GM12878 (cell line): ENCODE data around the gene ZBTB21. TPM values are rescaled to one million over a fixed set of nuclear protein-coding genes. Genes with fewer than 3 reads are reported as not detected.

Experiments
- ATAC-seq: fragments of 200-7000 bp; cut with Tn5 transposase; 3 replicates; pipeline ENCODE4 v1.9.1; 2020; ENCODE audit warnings: mild to moderate bottlenecking, moderate library complexity
- BruUV-seq: library from RNA; stranded (reverse); fragments of 400-500 nt; replicated peaks from 2 replicates; lab custom pipeline; 2021; lab: Mats Ljungman, UMichigan
- CTCF ChIA-PET: fragments of 300-600 bp; sonication (Branson Sonifier 250); formaldehyde crosslinking; extraction: SDS; loops from one replicate; lab custom pipeline; 2021; ENCODE audit warnings: inconsistent platforms; lab: Yijun Ruan, JAX
- POLR2A ChIA-PET: fragments of 350-600 bp; formaldehyde crosslinking; extraction: SDS; loops from one replicate; lab custom pipeline; 2021; ENCODE audit warnings: inconsistent platforms; lab: Charles Lee
- RAD21 ChIA-PET: fragments of 300-600 bp; sonication (Branson Sonifier 250); formaldehyde crosslinking; loops from one replicate; lab custom pipeline; 2023; ENCODE audit warnings: antibody characterized with exemption; ENCODE audit not compliant: unreplicated experiment; lab: Charles Lee
- SMC1A ChIA-PET: fragments of 300-600 bp; sonication (Branson Sonifier 250); formaldehyde crosslinking; loops from one replicate; lab custom pipeline; 2023; ENCODE audit not compliant: unreplicated experiment, uncharacterized antibody; lab: Charles Lee
- DNase-seq: peaks from one replicate; pipeline ENCODE4 v3.0.0-alpha.2; 2011; ENCODE audit warnings: low read depth, low spot score
- FAIRE-seq: peaks from 3 replicates; lab custom pipeline; 2011; peaks lifted over from hg19 to GRCh38; lab: Jason Lieb, UNC
- H2AFZ ChIP-seq: 2 replicates; pipeline ENCODE4 v1.6.0; 2011; ENCODE audit warnings: low read depth, low read length, control low read depth; ENCODE audit not compliant: control insufficient read depth
- H3K27ac ChIP-seq: 2 replicates; pipeline ENCODE4 v1.5.1; 2011; ENCODE audit warnings: control low read depth; ENCODE audit not compliant: control insufficient read depth, insufficient read depth
- H3K27me3 ChIP-seq, 2 experiments: replicated peaks in 1 of 2; 2 replicates each; pipeline versions ENCODE4 v1.6.0 to v1.6.1; 2011; ENCODE audit warnings: low read length in 1 of 2; ENCODE audit not compliant: control insufficient read depth in 2 of 2, insufficient read depth in 2 of 2
- H3K36me3 ChIP-seq, 2 experiments: 2 replicates each; pipeline ENCODE4 v1.5.1; 2011; ENCODE audit warnings: low read length in 1 of 2; ENCODE audit not compliant: control insufficient read depth in 2 of 2, insufficient read depth in 2 of 2
- H3K4me1 ChIP-seq: 2 replicates; pipeline ENCODE4 v1.6.1; 2011; ENCODE audit warnings: mild to moderate bottlenecking, low read length, moderate library complexity, mixed read lengths; ENCODE audit not compliant: control insufficient read depth, insufficient read depth
- H3K4me2 ChIP-seq: 2 replicates; pipeline ENCODE4 v1.6.0; 2011; ENCODE audit warnings: control low read depth; ENCODE audit not compliant: control insufficient read depth, insufficient read depth
- H3K4me3 ChIP-seq: fragments of 200-600 bp; sonication (generic); 2 replicates; pipeline ENCODE4 v1.5.1; 2016
- H3K79me2 ChIP-seq: 2 replicates; pipeline ENCODE4 v1.6.0; 2011; ENCODE audit warnings: low read length; ENCODE audit not compliant: control insufficient read depth, insufficient read depth
- H3K9ac ChIP-seq: 2 replicates; pipeline ENCODE4 v1.8.0; 2011; ENCODE audit warnings: low read length, control low read depth, mixed read lengths; ENCODE audit not compliant: control insufficient read depth, insufficient read depth
- H3K9me3 ChIP-seq: replicated peaks from 3 replicates; pipeline ENCODE4 v1.5.1; 2011; ENCODE audit warnings: mild to moderate bottlenecking, low read length; ENCODE audit not compliant: control insufficient read depth, insufficient read depth
- H4K20me1 ChIP-seq: 2 replicates; pipeline ENCODE4 v1.6.0; 2011; ENCODE audit not compliant: control insufficient read depth, insufficient read depth
- BHLHE40 ChIP-seq, 2 experiments: fragments of 450-650 bp in 1 of 2; IDR thresholded peaks; 2 replicates each; pipeline ENCODE4 v1.6.1; 2011 to 2017; ENCODE audit warnings: low read depth in 2 of 2, borderline replicate concordance in 1 of 2, improper control_type of control experiment in 1 of 2, low read length in 1 of 2, mild to moderate bottlenecking in 1 of 2
- ETV6 ChIP-seq, 2 experiments: fragments of 450-650 bp in 1 of 2; IDR thresholded peaks in 1 of 2; conservative IDR thresholded peaks in 1 of 2; 2 replicates each; pipeline ENCODE4 v1.6.1; 2014; ENCODE audit warnings: antibody characterized with exemption in 1 of 2, borderline replicate concordance in 1 of 2, low read depth in 1 of 2, mild to moderate bottlenecking in 1 of 2, moderate library complexity in 1 of 2
- FOXK2 ChIP-seq: fragments of 450-650 bp; IDR thresholded peaks from 2 replicates; pipeline ENCODE4 v1.6.1; 2017; ENCODE audit warnings: mild to moderate bottlenecking, moderate library complexity
- GATAD2B ChIP-seq: fragments of 450-650 bp; conservative IDR thresholded peaks from 2 replicates; pipeline ENCODE4 v1.6.1; 2017; ENCODE audit warnings: low read depth, mild to moderate bottlenecking, moderate library complexity
- MEF2A ChIP-seq: IDR thresholded peaks from 2 replicates; pipeline ENCODE4 v1.6.1; 2011; ENCODE audit warnings: low read depth, mild to moderate bottlenecking, low read length, moderate library complexity; ENCODE audit not compliant: insufficient read depth
- NR2C1 ChIP-seq: fragments of 450-650 bp; IDR thresholded peaks from 2 replicates; pipeline ENCODE4 v1.6.1; 2017; ENCODE audit warnings: antibody characterized with exemption, mild to moderate bottlenecking, moderate library complexity
- POLR2A ChIP-seq: IDR thresholded peaks from 2 replicates; pipeline ENCODE4 v1.6.1; 2011; ENCODE audit warnings: low read depth, mild to moderate bottlenecking, low read length
- RBBP5 ChIP-seq: fragments of 200-600 bp; sonication (generic); conservative IDR thresholded peaks from 2 replicates; pipeline ENCODE4 v1.6.1; 2016
- TBL1XR1 ChIP-seq: IDR thresholded peaks from 2 replicates; pipeline ENCODE4 v1.6.1; 2012; ENCODE audit warnings: low read depth, low read length, improper control_type of control experiment
- USF2 ChIP-seq: IDR thresholded peaks from 2 replicates; pipeline ENCODE4 v1.6.1; 2011; ENCODE audit warnings: low read depth, low read length, improper control_type of control experiment, borderline replicate concordance
- ZBED1 ChIP-seq: IDR thresholded peaks from 2 replicates; pipeline ENCODE4 v1.6.1; 2016; ENCODE audit warnings: borderline replicate concordance
- WGBS: methylation state at CpG from one replicate; pipeline ENCODE4 v1.1.6; 2016; ENCODE audit warnings: low lambda C conversion rate; ENCODE audit not compliant: insufficient replicate concordance, insufficient coverage; ENCODE audit errors: missing lambda C conversion rate; 5-methylcytosine and 5-hydroxymethylcytosine counted together
- in situ Hi-C: fragments of 300-500 bp; cut with MboI; formaldehyde crosslinking; loops from 9 replicates; pipeline ENCODE4 v1.14.3; 2018; ENCODE audit warnings: mixed read lengths
- intact Hi-C: fragments of 100-400 bp; cut with micrococcal nuclease; formaldehyde crosslinking; loops from one replicate; pipeline ENCODE4 v1.14.2; 2022; ENCODE audit not compliant: unreplicated experiment
- polyA plus RNA-seq, 11 experiments: library from polyadenylated mRNA; depleted of rRNA in 4 of 11; unstranded in 6 of 11; stranded (reverse) in 5 of 11; fragments of >200 nt; fragmentation: Nextera tagmentation in 4 of 11; fragmentation: Illumina TruSeq in 1 of 11; extraction: Ambion mirVana in 4 of 11; extraction: Trizol in 1 of 11; gene quantifications; 1 replicate in 1 of 11; 2 replicates in 10 of 11; pipeline versions ENCODE4 v1.2.1 to v1.2.3, GENCODE V29; 2011 to 2016; ENCODE audit warnings: inconsistent platforms in 2 of 11, missing spikeins in 2 of 11, low read depth in 1 of 11
- total RNA-seq, 4 experiments: library from RNA; depleted of rRNA in 3 of 4; stranded (reverse); fragments of >200 nt in 3 of 4; fragmentation: Illumina TruSeq in 1 of 4; extraction: Trizol in 1 of 4; gene quantifications; 2 replicates each; pipeline versions ENCODE4 v1.2.1 to v1.2.3, GENCODE V29; 2013 to 2021
- TF ChIP-seq, protein P1 (sequence below): fragments of 450-650 bp; IDR thresholded peaks from 2 replicates; pipeline ENCODE4 v1.6.1; 2016; ENCODE audit warnings: mild to moderate bottlenecking, moderate library complexity, borderline replicate concordance
- TF ChIP-seq, protein P2 (sequence below): IDR thresholded peaks from 2 replicates; pipeline ENCODE4 v1.6.1; 2011; ENCODE audit warnings: mild to moderate bottlenecking, low read depth, low read length, moderate library complexity; ENCODE audit not compliant: insufficient replicate concordance

The ZBTB21 gene
- total and polyA plus RNA-seq, 10 of the 15 experiments (the other 5 are each of a cell fraction or from before 2014, with no cell fraction given), result 1.8 to 21.6 (median 10.6) TPM

- TF ChIP-seq, protein P1, sequence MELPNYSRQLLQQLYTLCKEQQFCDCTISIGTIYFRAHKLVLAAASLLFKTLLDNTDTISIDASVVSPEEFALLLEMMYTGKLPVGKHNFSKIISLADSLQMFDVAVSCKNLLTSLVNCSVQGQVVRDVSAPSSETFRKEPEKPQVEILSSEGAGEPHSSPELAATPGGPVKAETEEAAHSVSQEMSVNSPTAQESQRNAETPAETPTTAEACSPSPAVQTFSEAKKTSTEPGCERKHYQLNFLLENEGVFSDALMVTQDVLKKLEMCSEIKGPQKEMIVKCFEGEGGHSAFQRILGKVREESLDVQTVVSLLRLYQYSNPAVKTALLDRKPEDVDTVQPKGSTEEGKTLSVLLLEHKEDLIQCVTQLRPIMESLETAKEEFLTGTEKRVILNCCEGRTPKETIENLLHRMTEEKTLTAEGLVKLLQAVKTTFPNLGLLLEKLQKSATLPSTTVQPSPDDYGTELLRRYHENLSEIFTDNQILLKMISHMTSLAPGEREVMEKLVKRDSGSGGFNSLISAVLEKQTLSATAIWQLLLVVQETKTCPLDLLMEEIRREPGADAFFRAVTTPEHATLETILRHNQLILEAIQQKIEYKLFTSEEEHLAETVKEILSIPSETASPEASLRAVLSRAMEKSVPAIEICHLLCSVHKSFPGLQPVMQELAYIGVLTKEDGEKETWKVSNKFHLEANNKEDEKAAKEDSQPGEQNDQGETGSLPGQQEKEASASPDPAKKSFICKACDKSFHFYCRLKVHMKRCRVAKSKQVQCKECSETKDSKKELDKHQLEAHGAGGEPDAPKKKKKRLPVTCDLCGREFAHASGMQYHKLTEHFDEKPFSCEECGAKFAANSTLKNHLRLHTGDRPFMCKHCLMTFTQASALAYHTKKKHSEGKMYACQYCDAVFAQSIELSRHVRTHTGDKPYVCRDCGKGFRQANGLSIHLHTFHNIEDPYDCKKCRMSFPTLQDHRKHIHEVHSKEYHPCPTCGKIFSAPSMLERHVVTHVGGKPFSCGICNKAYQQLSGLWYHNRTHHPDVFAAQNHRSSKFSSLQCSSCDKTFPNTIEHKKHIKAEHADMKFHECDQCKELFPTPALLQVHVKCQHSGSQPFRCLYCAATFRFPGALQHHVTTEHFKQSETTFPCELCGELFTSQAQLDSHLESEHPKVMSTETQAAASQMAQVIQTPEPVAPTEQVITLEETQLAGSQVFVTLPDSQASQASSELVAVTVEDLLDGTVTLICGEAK, result no peak
- TF ChIP-seq ZBED1, result no peak
- TF ChIP-seq BHLHE40 (IDR thresholded peaks at IDR 0.05; ENCODE audit: borderline replicate concordance in 1 of 2, low read depth in 2 of 2, low read length in 1 of 2), result no peak
- no peak for TF ChIP-seq POLR2A
Measured at GRCh38 chr21:42012344-42012743, 2.2 kb upstream of the ZBTB21 start (continued).

GRCh38 chr21:42010507-42011495 is 641 bp upstream of the ZBTB21 start:
- no peaks in the 10 kb centered on the region; a peak in 1 of 4 replicates for H3K36me3 ChIP-seq
- no TSS peak for BruUV-seq
- H3K4me1 ChIP-seq, result peaks cover 5% of the 10 kb centered on the region
- H3K4me2 ChIP-seq, result peak overlapping the region; percentile 83
- CTCF ChIA-PET, result interaction anchor here (0.6 to 1.4 kb wide), 4 partner anchors 40 to 194 kb away, joined by 3 to 9 read pairs (median 4); no protein-coding TSS in a partner anchor
- POLR2A ChIA-PET, result interaction anchor here (0.7 to 1.2 kb wide), 2 partner anchors 9 to 145 kb away, joined by 3 to 5 read pairs; no protein-coding TSS in a partner anchor
- in situ Hi-C loops, result no loop called here
- H4K20me1 ChIP-seq, result no peaks in the 10 kb centered on the region
- ATAC-seq, result peak; percentile 12
- WGBS, result under 1% methylated on average over 105 of the region's 120 CpGs
- H3K27me3 ChIP-seq, result no peaks in the 10 kb centered on the region
- peak overlapping the region; percentile 71 for H3K27ac ChIP-seq
- no peak for FAIRE-seq
- H3K4me3 ChIP-seq, result peak overlapping the region; percentile 79
- peak overlapping the region; percentile 75 for H3K9ac ChIP-seq
- RAD21 ChIA-PET, result interaction anchor here (1.2 to 2.6 kb wide), 5 partner anchors 52 to 106 kb away, joined by 3 to 9 read pairs (median 4); no protein-coding TSS in a partner anchor
- DNase-seq, result no peak
- H2AFZ ChIP-seq, result peak overlapping the region; percentile 72
- intact Hi-C loops, result loop anchor here (2.0 to 5.0 kb wide), 3 partner anchors 52 to 106 kb away; no protein-coding TSS in a partner anchor
- SMC1A ChIA-PET, result interaction anchor here (0.6 to 1.4 kb wide), 6 partner anchors 10 to 133 kb away, joined by 3 to 7 read pairs (median 4); no protein-coding TSS in a partner anchor
- no peaks in the 10 kb centered on the region; the same call in 2 of the 3 replicates for H3K9me3 ChIP-seq
- peaks cover 37% of the 10 kb centered on the region for H3K79me2 ChIP-seq
- no peak for TF ChIP-seq ETV6 (conservative IDR thresholded peaks at IDR 0.05 in 1 of 2, IDR thresholded peaks at IDR 0.05 in 1 of 2; ENCODE audit: borderline replicate concordance in 1 of 2, low read depth in 1 of 2)
- 0 out of 2 replicates have a peak, but pooled peaks have one; percentile 13 for TF ChIP-seq TBL1XR1
- no peak for TF ChIP-seq RBBP5
- 0 out of 2 replicates have a peak, but pooled peaks have one; percentile 2 for TF ChIP-seq MEF2A
- TF ChIP-seq, protein P2, sequence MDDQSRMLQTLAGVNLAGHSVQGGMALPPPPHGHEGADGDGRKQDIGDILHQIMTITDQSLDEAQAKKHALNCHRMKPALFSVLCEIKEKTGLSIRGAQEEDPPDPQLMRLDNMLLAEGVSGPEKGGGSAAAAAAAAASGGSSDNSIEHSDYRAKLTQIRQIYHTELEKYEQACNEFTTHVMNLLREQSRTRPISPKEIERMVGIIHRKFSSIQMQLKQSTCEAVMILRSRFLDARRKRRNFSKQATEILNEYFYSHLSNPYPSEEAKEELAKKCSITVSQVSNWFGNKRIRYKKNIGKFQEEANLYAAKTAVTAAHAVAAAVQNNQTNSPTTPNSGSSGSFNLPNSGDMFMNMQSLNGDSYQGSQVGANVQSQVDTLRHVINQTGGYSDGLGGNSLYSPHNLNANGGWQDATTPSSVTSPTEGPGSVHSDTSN, result no peak
- peak; percentile 62 for TF ChIP-seq POLR2A
- TF ChIP-seq FOXK2, result no peak
- TF ChIP-seq USF2, result no peak
- TF ChIP-seq GATAD2B, result peak; percentile 94
- 0 out of 2 replicates have a peak, but pooled peaks have one; percentile 34 for TF ChIP-seq NR2C1
